OCI-LY1 (cell line): ENCODE measurements around the gene WIF1.
A peak's percentile ranks its signal among the peaks of the same experiment; 100 is the strongest.

Source experiments
- CTCF ChIP-seq: fragments of 200-600 bp; sonication (generic), shearing (Covaris generic); IDR thresholded peaks from 2 replicates; pipeline ENCODE4 v1.5.1; 2017; ENCODE audit warnings: mild to moderate bottlenecking, antibody characterized with exemption, low read length, moderate library complexity, mixed read lengths
- EZH2 ChIP-seq: fragments of 200-600 bp; sonication (generic), shearing (Covaris generic); IDR thresholded peaks from 2 replicates; pipeline ENCODE4 v1.8.0; 2017; ENCODE audit warnings: borderline replicate concordance, mixed run types, mild to moderate bottlenecking, antibody characterized with exemption, low read length, moderate library complexity, mixed read lengths

GRCh38 chr12:65121049-65121955, at the start of gene WIF1:
- peak; percentile 22; the same call in 1 of the 2 replicates for TF ChIP-seq CTCF
- no peak for TF ChIP-seq EZH2
